ENCODE measurements around the gene ZNF132. TPM values are rescaled to one million over a fixed set of nuclear protein-coding genes. Genes with fewer than 3 reads are reported as not detected.

Gene ZNF132
- total and polyA plus RNA-seq, 9 of the 15 experiments (the other 6 are each of a cell fraction or from before 2014, with no cell fraction given), result 0.03 to 0.42 (median 0.10) TPM; not detected in 5

DNA sequence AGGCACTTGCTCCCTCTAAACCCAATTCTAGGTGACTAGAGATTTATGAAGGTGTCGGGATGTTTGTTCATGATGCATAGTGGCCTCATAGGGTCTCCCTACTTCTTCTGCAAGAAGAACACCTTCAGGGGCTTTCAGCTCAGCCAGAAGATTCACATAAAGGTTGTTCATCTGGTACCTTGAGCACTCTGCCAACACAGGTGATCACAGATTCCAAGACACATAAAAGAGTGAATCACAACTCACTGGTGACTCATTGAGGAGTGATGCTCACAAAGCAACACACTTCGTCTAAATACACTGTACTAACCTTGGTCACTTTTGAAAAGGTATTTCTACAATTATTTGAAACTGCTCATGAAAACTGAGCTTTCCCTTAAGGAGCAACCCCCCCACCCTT lies 20.1 kb upstream of the ZNF132 start (continued):
- TF ChIP-seq SREBF1 (IDR thresholded peaks at IDR 0.05; ENCODE audit: borderline replicate concordance, low read depth, low read length), result no peak

DNA sequence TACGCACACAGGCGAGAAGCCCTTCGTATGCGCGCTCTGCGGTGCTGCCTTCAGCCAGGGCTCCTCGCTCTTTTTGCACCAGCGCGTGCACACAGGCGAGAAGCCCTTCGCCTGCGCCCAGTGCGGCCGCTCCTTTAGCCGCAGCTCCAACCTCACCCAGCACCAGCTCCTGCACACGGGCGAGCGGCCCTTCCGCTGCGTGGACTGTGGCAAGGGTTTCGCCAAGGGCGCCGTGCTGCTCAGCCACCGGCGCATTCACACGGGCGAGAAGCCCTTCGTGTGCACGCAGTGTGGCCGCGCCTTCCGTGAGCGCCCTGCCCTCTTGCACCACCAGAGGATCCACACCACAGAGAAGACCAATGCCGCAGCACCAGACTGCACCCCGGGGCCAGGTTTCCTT lies 16.2 kb upstream of the ZNF132 start:
- intact Hi-C loops (cut with micrococcal nuclease), result no loop called here
- in situ Hi-C loops (cut with MboI), result no loop called here
- no peaks in the 10 kb centered on the region for H4K20me1 ChIP-seq (replicated peaks; ENCODE audit: control insufficient read depth, insufficient read depth, low read length)
- ChIA-PET CTCF (ENCODE audit: low intra/inter-chr PET ratio) (no interaction called here), POLR2A (no interaction called here)
- DNase-seq (ENCODE audit: extremely low read depth in 1 of 4, low spot score in 3 of 4), result no peak
- BruUV-seq (replicated peaks), result no TSS peak
- WGBS (ENCODE audit: insufficient coverage, low coverage, missing lambda C conversion rate), result over 99% methylated on average over 20 of the region's 35 CpGs
- H3K36me3 ChIP-seq (ENCODE audit: control insufficient read depth, insufficient read depth, low read length), result peaks cover 32% of the 10 kb centered on the region; the same call in 2 of the 3 replicates
- H3K4me3 ChIP-seq, result no peak overlapping the region
- H3K27me3 ChIP-seq (ENCODE audit: control insufficient read depth in 2 of 2, insufficient read depth in 2 of 2, low read length in 2 of 2), result no peaks in the 10 kb centered on the region
- peaks cover 8% of the 10 kb centered on the region; the same call in 2 of the 3 replicates for H3K79me2 ChIP-seq (ENCODE audit: control insufficient read depth, insufficient read depth, low read length)
- FAIRE-seq, result no peak
- TF ChIP-seq, protein P1, sequence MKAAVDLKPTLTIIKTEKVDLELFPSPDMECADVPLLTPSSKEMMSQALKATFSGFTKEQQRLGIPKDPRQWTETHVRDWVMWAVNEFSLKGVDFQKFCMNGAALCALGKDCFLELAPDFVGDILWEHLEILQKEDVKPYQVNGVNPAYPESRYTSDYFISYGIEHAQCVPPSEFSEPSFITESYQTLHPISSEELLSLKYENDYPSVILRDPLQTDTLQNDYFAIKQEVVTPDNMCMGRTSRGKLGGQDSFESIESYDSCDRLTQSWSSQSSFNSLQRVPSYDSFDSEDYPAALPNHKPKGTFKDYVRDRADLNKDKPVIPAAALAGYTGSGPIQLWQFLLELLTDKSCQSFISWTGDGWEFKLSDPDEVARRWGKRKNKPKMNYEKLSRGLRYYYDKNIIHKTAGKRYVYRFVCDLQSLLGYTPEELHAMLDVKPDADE (conservative IDR thresholded peaks at IDR 0.05; ENCODE audit: control insufficient read depth, low read depth, low read length), result no peak
- TF ChIP-seq ZKSCAN1 (IDR thresholded peaks at IDR 0.05; ENCODE audit: low read depth, low read length), result peak; percentile 63; the same call in 1 of the 2 replicates
- H3K27ac ChIP-seq (ENCODE audit: extremely low read depth, low read depth, low read length), result no peak overlapping the region
- peaks cover 0 to 14% of the 10 kb centered on the region in 2 experiments; a peak in 2 of 5 replicates for H3K4me1 ChIP-seq (replicated peaks in 1 of 2; ENCODE audit: control insufficient read depth in 2 of 2, insufficient read depth in 2 of 2, low read length in 2 of 2)
- no peak for ATAC-seq
- H3K9me3 ChIP-seq (replicated peaks; ENCODE audit: control insufficient read depth, insufficient read depth, low read depth, low read length), result no peaks in the 10 kb centered on the region
- no peaks in the 10 kb centered on the region for H3K9me1 ChIP-seq (ENCODE audit: control insufficient read depth, insufficient read depth, low read length)
- no peak overlapping the region for H3K9ac ChIP-seq (ENCODE audit: insufficient read depth in 1 of 2, low read depth in 2 of 2, low read length in 2 of 2)
- H2AFZ ChIP-seq (ENCODE audit: low read depth, low read length), result no peak overlapping the region
- no peak overlapping the region for H3K4me2 ChIP-seq (ENCODE audit: insufficient read depth, low read length)

Data from K562 (cell line).